GM12865 (cell line): ENCODE data around the gene SYT1.
A peak's percentile ranks its signal among the peaks of the same experiment; 100 is the strongest.
"Not testable (repeated sequence)": the region's sequence is repeated elsewhere in the genome, so short reads cannot be mapped to it uniquely, and the experiment has no call there.

Source experiments
- DNase-seq: peaks from one replicate; pipeline ENCODE4 v3.0.0; 2010; ENCODE audit warnings: low read depth
- H3K4me3 ChIP-seq: 2 replicates; pipeline ENCODE4 v1.5.1; 2011; ENCODE audit warnings: mild to moderate bottlenecking, low read depth, low read length, control low read depth
- CTCF ChIP-seq: IDR thresholded peaks from 2 replicates; pipeline ENCODE4 v1.5.1; 2011; ENCODE audit warnings: low read length, control low read depth, low read depth, inconsistent platforms; ENCODE audit not compliant: insufficient read depth; ENCODE audit errors: missing control alignments

SYT1 gene

GRCh38 chr12:78864403-78864869 lies at the start of gene SYT1:
Gene SYT1 (plus strand): TSS chr12:78864774.
- peak within 1 kb of the TSS; percentile 40 for H3K4me3 ChIP-seq
- DNase-seq = peak; percentile 8
- TF ChIP-seq CTCF = no peak

- no peak for DNase-seq
- no peak overlapping the region for H3K4me3 ChIP-seq
- TF ChIP-seq CTCF = no peak
Observed at GRCh38 chr12:78818487-78818886, 46.1 kb upstream of the SYT1 start.

- H3K4me3 ChIP-seq = no peak overlapping the region
- TF ChIP-seq CTCF = no peak
- no peak for DNase-seq
Observed at GRCh38 chr12:78820946-78821345, 43.6 kb upstream of the SYT1 start.

- H3K4me3 ChIP-seq = no peak overlapping the region
- TF ChIP-seq CTCF = no peak
- DNase-seq = no peak
Observed at GRCh38 chr12:78824918-78825317, 39.7 kb upstream of the SYT1 start.

- no peak for DNase-seq
- no peak overlapping the region for H3K4me3 ChIP-seq
- TF ChIP-seq CTCF = no peak
Observed at GRCh38 chr12:78829690-78830089, 34.9 kb upstream of the SYT1 start.

- no peak for DNase-seq
- no peak overlapping the region for H3K4me3 ChIP-seq
- TF ChIP-seq CTCF = no peak
Observed at GRCh38 chr12:78835493-78835892, 29.1 kb upstream of the SYT1 start.

GRCh38 chr12:78840518-78841019 lies 24.0 kb upstream of the SYT1 start:
- DNase-seq, H3K4me3 ChIP-seq: not testable (repeated sequence)
